ENCODE results near the gene NF1. TPM values are rescaled to one million over a fixed set of nuclear protein-coding genes. Genes with fewer than 3 reads are reported as not detected.
"Not testable (repeated sequence)": the region's sequence is repeated elsewhere in the genome, so short reads cannot be mapped to it uniquely, and the experiment has no call there.

NF1 gene
- polyA plus RNA-seq, 3 donors, result 36.5 to 52.8 (median 43.2) TPM

GRCh38 chr17:31126318-31126717 is 31.5 kb downstream of the NF1 start:
- no peak for DNase-seq

- DNase-seq, result no peak
These were observed 33.5 kb downstream of the NF1 start for GRCh38 chr17:31128241-31128640.

GRCh38 chr17:31130286-31131224 is 35.8 kb downstream of the NF1 start:
- no peak for DNase-seq

DNA sequence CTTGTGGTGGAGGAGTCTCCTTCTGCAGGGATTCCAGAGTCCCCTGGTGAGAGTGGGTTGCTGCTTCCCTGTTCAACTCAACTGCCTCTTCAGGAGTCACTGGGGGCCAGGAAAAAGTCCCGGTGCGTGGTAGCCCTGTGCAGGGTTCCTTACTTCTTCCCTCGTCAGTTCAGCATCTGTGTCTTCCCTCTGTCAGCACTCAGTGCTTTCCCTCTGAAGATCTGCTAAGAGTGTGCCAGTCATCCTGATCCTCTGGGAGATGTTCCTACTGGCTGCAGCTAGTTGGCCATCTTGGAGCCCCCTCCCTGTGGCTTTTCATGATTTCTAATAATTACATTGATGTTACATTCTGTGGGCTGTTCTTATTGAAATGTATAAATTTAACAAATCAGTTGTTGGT is 36.5 kb downstream of the NF1 start:
- DNase-seq, result no peak

DNA sequence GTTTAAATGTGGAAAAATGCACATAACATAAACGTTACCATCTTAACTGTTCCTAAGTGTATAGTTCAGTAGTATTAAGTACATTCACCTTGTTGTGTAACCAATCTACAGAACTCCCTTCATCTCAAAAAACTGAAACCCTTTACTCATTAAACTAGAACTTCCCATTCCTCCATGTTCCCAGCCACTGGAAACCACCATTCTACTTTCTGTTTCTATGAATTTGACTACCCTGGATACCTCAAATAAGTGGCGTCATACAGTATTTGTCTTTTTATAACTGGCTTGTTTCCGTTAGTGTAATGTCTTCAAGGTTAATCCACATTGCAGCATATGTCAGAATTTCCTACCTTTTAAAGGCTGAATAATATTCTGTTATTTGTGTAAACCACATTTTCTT is 38.2 kb downstream of the NF1 start:
- DNase-seq, result no peak

- DNase-seq, result no peak
These were observed 39.8 kb downstream of the NF1 start for GRCh38 chr17:31134576-31134975.

DNA sequence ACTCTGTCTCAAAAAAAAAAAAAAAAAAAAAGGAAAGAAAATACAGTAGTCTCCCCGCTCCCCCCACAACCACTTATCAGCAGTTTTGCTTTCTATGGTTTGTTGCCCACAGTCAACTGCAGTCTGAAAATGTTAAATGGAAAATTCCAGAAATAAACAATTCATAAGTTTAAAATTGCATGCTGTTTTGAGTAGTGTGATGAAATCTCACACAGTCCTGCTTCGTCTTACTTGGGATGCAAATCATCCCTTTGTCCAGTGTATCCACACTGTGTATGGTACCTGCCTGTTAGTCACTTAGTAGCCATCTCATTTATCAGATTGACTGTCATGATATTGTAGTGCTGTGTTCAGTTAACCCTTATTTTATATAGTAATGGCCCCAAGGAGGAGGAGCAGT is 41.5 kb downstream of the NF1 start:
- DNase-seq, result no peak

DNA sequence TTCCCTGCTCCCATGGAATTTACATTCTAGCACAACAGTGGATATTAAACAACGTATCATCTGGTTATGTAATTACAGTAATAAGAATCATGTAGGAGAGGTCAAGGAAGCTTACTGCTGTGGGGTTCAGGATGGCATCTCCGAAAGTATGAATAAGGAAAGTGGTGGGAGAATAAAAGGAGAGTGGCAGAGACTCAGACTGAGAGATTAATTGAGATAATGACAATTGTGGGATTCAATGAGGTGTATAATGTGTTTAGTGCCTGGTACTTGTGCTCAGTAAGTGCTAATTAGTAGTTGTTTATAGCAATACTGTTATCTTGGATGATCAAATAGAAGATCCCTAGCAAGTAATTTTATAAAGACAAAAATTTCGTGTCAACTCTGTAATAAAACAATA is 45.3 kb downstream of the NF1 start:
- no peak for DNase-seq

DNA sequence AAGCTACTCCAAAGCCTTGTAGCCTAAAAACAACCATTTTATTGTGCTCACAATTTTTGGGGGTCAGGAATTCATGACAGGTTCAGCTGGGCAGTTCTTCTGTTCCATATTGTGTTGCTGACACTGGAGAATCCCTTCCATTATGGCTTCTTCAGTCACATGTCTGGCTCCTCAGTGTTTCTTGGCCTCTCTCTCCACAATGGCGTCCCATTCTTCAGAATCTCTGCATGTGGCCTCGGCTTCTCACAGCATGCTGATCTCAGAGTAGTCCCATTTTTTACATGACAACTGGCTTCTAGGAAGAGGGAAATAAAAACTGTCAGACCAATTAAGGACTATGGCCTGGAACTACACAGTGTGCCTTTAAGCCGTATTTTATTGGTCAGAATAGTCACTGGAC is 49.7 kb downstream of the NF1 start:
- DNase-seq, result no peak

DNA sequence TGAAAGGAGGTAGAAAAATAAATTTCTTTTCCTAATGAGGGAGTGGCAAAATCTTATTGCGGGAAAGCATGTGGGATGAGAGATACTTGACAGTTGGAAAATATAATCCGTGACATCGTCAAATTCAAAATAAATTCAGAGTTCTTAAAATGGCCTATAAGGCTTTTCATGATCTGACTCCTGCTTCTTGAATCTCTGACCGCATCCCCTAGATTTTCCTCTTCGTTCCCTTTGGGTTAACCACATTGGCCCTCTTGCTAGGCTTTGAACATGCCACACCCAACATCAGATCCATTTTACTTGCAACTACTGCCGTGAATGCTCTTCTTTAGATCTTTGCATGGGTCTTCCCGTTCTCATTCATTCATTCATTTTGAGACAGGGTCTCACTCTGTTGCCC is 50.1 kb downstream of the NF1 start:
- DNase-seq, result no peak

DNA sequence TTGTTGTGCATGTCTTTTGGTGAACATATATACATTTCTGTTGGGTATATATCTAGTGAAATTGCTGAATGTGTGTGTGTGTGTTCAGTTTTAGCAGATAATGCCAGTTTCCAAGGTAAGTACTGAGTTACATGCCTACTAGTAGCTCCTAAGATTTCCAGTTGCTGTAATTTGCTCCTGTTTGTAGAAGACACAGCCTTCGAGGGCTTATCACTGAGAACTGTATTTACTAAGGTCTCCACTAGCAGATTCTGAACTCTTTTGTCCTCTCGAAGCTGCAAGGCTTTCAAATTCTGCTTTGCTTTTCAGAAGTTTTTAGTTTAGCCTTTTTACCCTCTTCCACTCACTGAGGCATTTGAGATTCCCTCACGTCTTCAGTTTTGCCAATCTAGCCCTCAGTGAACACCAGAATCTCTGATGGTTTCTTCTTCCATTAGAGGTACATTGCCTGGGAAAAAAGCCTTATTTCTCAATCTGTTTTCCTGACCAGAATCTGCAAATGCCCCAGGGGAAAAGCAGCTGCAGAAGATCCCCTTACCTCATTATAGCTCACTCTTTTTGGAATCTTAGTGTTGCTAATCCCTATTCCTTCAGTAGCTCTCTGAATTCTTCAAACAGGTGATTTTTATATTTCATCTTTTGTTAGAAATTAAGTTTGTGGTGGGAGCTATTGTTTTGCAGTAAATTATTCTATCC is 52.9 kb downstream of the NF1 start:
- no peak for DNase-seq

DNA sequence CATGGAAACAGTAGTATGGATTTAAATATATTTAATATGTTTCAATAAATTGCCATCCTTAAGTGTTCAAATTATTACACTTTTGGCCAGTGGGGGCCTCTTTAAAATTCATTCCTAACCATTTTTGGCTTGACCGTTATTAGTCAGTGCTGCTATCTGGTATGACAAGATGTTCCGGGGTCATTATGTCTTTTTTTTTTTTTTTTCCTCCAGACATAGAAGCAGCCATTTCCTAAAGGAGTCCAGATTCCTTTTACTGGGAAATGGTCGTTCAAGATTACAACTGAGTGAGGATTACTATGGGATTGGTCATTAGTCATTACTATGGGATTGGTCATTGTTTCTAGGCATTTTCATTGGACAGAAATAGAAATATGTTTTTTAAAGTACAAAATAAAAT is 53.4 kb downstream of the NF1 start:
- DNase-seq, result no peak

DNA sequence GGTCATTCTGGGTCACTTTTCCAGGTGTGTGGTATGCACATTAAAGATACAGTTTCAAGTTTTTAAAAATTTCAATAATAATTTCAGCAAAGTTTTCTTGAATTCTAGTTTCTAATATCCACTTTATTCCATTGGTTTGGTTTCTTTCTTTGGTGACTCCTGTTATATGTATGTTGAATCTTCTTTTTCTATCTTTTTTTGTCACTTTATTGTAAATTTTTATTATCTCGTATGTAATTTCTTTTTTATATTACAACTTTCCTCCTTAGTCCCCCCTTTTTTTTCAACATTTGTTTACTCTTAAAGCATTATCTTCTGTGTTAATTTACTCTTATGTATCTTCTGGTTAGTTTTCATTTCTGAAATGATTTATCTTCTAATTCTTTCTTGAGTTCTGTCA is 57.5 kb downstream of the NF1 start:
- DNase-seq, result no peak

DNA sequence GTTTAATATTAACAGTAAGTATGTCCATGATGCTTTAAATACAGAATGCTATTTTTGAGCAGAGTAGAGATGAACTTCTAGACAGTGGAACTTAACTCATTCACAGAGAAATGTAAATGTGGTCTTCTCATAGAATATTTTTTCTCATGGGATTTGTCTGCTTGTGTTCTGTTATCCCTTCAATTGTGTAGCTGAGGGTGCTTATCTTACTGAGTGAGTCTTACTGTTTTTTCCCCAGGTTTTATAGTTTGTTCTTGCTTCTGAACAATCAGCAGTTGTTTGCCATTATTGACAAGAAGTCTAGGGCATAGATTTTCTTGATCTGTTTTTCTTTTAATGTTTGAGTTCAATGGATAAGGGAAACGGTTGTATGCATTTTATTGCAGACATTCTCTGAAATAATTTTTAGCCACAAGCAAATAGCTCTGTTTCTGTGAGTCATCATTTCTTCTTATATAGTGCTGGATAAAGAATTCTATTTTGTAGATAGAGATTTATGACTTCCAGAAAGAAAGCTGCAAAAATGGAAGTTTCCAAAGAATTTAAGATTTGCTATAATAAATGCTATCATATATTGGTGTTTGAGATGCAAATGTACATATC is 60.5 kb downstream of the NF1 start:
- DNase-seq, result no peak

DNA sequence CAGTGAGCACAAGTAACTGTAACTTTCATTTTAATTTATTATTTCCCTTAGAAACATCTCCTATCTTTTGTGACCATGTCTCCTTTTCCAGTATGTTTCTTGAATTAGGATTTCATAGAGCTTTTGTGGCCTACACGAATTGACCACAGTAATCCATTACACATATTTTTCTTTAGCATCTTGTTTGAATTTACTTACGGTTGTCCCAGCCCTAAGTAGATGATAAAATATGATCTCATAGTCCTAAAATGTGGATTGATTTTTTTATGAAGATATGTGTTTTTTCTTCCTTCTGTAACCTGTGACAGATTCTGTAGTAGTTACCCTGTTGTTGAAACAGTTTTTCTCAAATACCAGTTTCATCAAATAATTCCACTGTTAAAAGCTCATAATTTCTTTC is 61.5 kb downstream of the NF1 start:
- no peak for DNase-seq

DNA sequence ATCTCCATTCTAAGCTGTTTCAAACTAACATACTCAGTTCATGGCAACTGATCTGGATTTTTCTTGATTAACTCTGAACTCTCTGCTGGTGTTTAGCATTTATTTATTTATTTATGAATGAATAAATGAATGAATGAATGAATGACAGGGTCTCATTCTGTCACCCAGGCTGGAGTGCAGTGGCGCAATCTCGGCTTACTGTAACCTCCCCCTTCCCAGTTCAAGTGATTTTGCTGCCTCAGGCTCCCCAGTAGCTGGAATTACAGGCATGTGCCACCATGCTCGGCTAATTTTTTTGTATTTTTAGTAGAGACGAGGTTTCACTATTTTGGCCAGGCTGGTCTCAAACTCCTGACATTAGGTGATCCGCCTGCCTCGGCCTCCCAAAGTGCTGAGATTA is 62.1 kb downstream of the NF1 start:
- not testable (repeated sequence) for DNase-seq

DNA sequence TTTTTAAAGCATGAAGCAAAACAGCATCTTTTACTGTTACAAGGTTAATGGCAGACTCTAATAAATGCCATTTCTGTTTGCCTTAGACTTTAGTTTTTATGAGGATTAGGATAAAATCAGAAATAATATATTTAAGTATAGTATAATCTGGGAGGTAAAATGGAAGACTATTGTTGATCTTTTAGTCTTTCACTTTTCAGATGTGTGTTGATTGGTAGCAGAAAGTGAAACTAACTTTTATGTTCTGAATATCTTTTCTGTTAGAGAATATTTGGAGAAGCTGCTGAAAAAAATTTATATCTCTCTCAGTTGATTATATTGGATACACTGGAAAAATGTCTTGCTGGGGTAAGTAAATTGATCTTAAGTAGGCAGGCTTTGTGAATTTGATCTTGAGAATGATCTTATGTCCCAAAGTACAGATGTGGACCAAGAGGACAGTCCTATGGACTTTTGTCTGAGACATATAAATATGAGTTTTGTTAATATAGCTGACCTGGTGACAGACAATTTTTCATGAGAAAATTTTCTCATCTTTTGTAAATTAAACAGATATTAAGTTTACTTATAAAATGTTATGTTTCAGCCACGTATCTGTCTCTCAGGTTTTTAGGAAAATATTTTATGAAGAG is 64.1 kb downstream of the NF1 start:
- DNase-seq, result no peak

GRCh38 chr17:31163091-31163781 is 68.5 kb downstream of the NF1 start:
- no peak for DNase-seq

DNA sequence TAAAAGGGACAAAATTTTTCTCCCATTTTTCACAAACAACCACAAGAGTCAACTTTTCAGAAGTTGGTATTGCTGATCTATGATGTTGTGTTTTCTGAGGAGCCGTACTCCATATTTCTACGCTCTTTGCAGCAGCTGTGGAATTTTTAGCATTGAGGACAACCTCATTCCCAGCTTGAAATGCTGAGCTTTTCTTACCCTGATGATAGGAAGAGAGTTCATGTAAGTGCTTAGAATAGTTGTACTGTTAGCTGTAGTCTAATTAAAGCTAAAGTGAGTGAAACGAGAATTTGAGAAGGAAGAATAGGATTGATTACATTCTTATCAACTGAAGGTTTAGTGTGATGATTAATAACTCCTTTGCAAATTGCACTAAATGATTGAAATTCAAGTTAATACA is 72.3 kb downstream of the NF1 start:
- no peak for DNase-seq

GRCh38 chr17:31171701-31172100 is 76.9 kb downstream of the NF1 start:
- DNase-seq, result no peak

DNA sequence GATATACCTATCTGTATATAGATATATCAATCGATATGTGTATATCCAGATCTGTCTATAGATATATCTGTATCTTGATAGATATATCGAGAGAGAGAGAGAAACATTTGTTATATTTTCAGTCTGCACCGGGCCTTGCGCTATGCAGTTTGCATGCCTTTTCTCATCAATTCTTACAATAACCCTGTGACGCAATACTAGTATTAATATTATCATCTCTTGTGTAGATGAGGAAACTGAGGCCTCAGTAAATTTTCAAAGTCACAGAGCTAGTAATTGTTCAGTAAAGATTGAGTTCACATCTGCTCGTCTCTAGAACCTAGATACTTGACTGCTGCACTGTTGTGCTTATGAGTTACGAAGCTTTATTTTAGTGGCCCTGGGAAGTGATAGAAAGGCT is 77.6 kb downstream of the NF1 start:
- DNase-seq, result no peak

DNA sequence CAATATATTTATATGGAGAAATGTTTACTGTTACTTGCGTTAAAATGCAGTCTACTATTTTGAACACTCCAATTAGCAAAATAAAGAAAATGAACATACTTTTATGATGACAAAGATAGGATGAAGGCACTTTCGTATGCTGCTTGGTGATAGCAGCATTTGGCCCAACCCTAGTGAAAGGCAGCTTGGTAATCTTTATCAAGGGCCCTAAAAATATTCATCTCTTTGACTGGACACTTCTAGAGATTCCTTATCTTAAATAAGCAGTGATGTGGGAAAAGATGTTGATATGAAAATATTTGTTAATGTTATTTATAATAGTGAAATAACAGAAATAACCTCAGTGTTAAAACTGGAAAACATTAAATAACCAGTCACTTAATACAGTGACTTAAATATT is 79.4 kb downstream of the NF1 start:
- DNase-seq, result no peak
